AG04450 (cell line): ENCODE data around the gene ENOSF1. TPM values are rescaled to one million over a fixed set of nuclear protein-coding genes. Genes with fewer than 3 reads are reported as not detected.

Experiments
- CTCF ChIA-PET: fragments of 300-600, 350-600 bp; formaldehyde crosslinking; extraction: SDS; loops from one replicate; lab custom pipeline; 2022; ENCODE audit warnings: antibody characterized with exemption, inconsistent platforms; lab: Charles Lee
- POLR2A ChIA-PET: fragments of 350-600 bp; formaldehyde crosslinking; extraction: SDS; loops from one replicate; lab custom pipeline; 2021; ENCODE audit warnings: antibody characterized with exemption, inconsistent platforms; lab: Yijun Ruan, JAX
- DNase-seq: peaks from one replicate; pipeline ENCODE4 v3.0.0-alpha.2; 2011; ENCODE audit warnings: low read depth, low spot score
- H3K27ac ChIP-seq: one replicate; pipeline ENCODE4 v1.5.1; 2012; ENCODE audit warnings: low read depth, low read length, control low read depth
- H3K27me3 ChIP-seq: one replicate; pipeline ENCODE4 v1.6.0; 2012; ENCODE audit warnings: low read length; ENCODE audit not compliant: control insufficient read depth, insufficient read depth
- H3K4me3 ChIP-seq: 2 replicates; pipeline ENCODE4 v1.5.1; 2011; ENCODE audit warnings: mild to moderate bottlenecking, low read depth, low read length, control low read depth
- H3K9me3 ChIP-seq: 2 replicates; pipeline ENCODE4 v1.5.1; 2012; ENCODE audit warnings: low read length; ENCODE audit not compliant: control insufficient read depth, insufficient read depth
- polyA plus RNA-seq: library from polyadenylated mRNA; depleted of rRNA; stranded (reverse); fragments of >200 nt; gene quantifications from 2 replicates; pipeline ENCODE4 v1.2.3, GENCODE V29; 2011
- TF ChIP-seq, protein P1 (sequence below): IDR thresholded peaks from 2 replicates; pipeline ENCODE4 v1.5.1; 2011; ENCODE audit warnings: low read depth, low read length, control low read depth, inconsistent platforms

Gene ENOSF1
- polyA plus RNA-seq, 1 experiment = 10.9 TPM

DNA sequence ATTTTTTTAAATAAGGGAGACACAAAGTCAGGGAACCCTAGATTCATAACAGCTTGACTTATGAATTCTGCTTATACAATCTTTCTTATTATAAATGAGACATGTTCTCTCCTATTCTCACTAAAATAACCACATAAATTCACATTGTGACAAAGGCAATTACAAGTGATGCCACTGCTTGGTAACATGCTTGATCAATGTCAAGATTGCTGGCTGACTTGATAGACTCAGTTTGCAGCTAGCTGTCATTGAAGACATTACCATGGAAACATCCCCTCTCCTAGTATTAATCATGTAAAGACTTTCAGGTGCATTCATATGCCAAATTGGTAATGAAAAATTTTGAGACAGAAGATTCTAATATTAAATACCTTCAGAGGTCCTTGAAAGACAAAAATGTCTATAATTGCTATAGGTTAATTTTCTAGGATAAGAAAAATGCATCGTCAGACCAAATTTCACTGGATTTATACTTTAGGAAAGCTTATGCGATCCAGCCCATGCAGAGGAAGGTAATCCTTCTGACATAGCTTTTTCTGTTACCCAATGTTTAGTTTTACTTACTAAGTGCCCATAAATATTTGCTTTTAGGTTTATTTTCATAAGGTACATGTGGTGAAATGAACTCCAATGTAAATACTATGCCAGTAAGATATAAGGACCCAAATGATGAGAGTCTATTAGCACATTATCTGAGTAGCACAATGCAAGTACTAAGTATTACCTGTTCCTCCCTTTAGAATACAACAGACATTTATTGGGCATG lies 32.6 kb upstream of the ENOSF1 start:
- H3K9me3 ChIP-seq = no peaks in the 10 kb centered on the region
- no peaks in the 10 kb centered on the region for H3K27me3 ChIP-seq
- H3K4me3 ChIP-seq = no peak overlapping the region
- POLR2A ChIA-PET = no interaction called here
- no peak overlapping the region for H3K27ac ChIP-seq
- CTCF ChIA-PET = interaction anchor here (0.6 to 12.7 kb wide), 3 partner anchors 52 to 95 kb away, joined by 5 to 239 read pairs (median 95); no protein-coding TSS in a partner anchor
- DNase-seq = no peak
- TF ChIP-seq, protein P1, sequence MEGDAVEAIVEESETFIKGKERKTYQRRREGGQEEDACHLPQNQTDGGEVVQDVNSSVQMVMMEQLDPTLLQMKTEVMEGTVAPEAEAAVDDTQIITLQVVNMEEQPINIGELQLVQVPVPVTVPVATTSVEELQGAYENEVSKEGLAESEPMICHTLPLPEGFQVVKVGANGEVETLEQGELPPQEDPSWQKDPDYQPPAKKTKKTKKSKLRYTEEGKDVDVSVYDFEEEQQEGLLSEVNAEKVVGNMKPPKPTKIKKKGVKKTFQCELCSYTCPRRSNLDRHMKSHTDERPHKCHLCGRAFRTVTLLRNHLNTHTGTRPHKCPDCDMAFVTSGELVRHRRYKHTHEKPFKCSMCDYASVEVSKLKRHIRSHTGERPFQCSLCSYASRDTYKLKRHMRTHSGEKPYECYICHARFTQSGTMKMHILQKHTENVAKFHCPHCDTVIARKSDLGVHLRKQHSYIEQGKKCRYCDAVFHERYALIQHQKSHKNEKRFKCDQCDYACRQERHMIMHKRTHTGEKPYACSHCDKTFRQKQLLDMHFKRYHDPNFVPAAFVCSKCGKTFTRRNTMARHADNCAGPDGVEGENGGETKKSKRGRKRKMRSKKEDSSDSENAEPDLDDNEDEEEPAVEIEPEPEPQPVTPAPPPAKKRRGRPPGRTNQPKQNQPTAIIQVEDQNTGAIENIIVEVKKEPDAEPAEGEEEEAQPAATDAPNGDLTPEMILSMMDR = no peak

GRCh38 chr18:741931-742512 lies 29.6 kb upstream of the ENOSF1 start:
- no peaks in the 10 kb centered on the region for H3K9me3 ChIP-seq
- H3K4me3 ChIP-seq = no peak overlapping the region
- H3K27ac ChIP-seq = no peak overlapping the region
- POLR2A ChIA-PET = no interaction called here
- DNase-seq = peak; percentile 15
- CTCF ChIA-PET = interaction anchor here (0.6 to 12.7 kb wide), 12 partner anchors 11 to 1696 kb away, joined by 3 to 239 read pairs (median 3); no protein-coding TSS in a partner anchor
- H3K27me3 ChIP-seq = no peaks in the 10 kb centered on the region
- TF ChIP-seq, protein P1 = peak; percentile 72

- H3K27ac ChIP-seq = no peak overlapping the region
- H3K9me3 ChIP-seq = no peaks in the 10 kb centered on the region
- H3K27me3 ChIP-seq = no peaks in the 10 kb centered on the region
- no peak overlapping the region for H3K4me3 ChIP-seq
- ChIA-PET CTCF (interaction anchor here (0.5 to 2.2 kb wide), 6 partner anchors 10 to 1306 kb away, joined by 3 to 8 read pairs (median 6); no protein-coding TSS in a partner anchor), POLR2A (interaction anchor here (0.7 kb wide), 1 partner anchor 79 kb away, joined by 3 read pairs; no protein-coding TSS in a partner anchor)
- no peak for DNase-seq
- TF ChIP-seq, protein P1 = no peak
Observed at GRCh38 chr18:732371-732770, 19.9 kb upstream of the ENOSF1 start.

- POLR2A ChIA-PET = no interaction called here
- Histone ChIP-seq H3K4me3 (no peak overlapping the region), H3K27ac (no peak overlapping the region), H3K9me3 (no peaks in the 10 kb centered on the region), H3K27me3 (no peaks in the 10 kb centered on the region)
- no peak for DNase-seq
- CTCF ChIA-PET = interaction anchor here (0.9 to 2.2 kb wide), 3 partner anchors 11 to 108 kb away, joined by 3 to 8 read pairs (median 8); no protein-coding TSS in a partner anchor
- TF ChIP-seq, protein P1 = no peak
Observed at GRCh38 chr18:731185-731584, 18.8 kb upstream of the ENOSF1 start.
